H1 (cell line): Measurements from ENCODE around the gene LILRB3. TPM values are rescaled to one million over a fixed set of nuclear protein-coding genes. Genes with fewer than 3 reads are reported as not detected.

Source experiments
- CHD7 ChIP-seq: fragments of 300-600 bp; sonication (generic); IDR thresholded peaks from 2 replicates; pipeline ENCODE4 v1.7.1; 2012; ENCODE audit warnings: low read length, moderate library complexity, mild to moderate bottlenecking, inconsistent platforms; ENCODE audit not compliant: insufficient replicate concordance
- polyA plus RNA-seq, 7 experiments: library from polyadenylated mRNA; depleted of rRNA in 3 of 7; stranded (reverse) in 5 of 7; unstranded in 2 of 7; fragments of >200 nt in 5 of 7; fragments of 200-250 nt in 2 of 7; gene quantifications; 1 replicate in 5 of 7; 2 replicates in 1 of 7; 4 replicates in 1 of 7; pipeline versions ENCODE4 v1.2.1 to v1.2.3, GENCODE V29; 2011 to 2013; ENCODE audit warnings: missing spikeins in 2 of 7, mixed read lengths in 2 of 7
- total RNA-seq: library from RNA; stranded (reverse); fragmentation: NEBNext Ultra II Directional; extraction: Animal tissue kit (Norgen Biotek cat#: 25700); gene quantifications from 2 replicates; pipeline ENCODE4 v1.2.1, GENCODE V29; 2021

Gene LILRB3
- total and polyA plus RNA-seq, 2 of the 8 experiments (the other 6 are each of a cell fraction or from before 2014, with no cell fraction given): not detected

GRCh38 chr19:54253331-54254194 lies 30.8 kb upstream of the LILRB3 start (continued):
- TF ChIP-seq CHD7: no peak
